Measurements from ENCODE around the gene SH3RF3.

DNA sequence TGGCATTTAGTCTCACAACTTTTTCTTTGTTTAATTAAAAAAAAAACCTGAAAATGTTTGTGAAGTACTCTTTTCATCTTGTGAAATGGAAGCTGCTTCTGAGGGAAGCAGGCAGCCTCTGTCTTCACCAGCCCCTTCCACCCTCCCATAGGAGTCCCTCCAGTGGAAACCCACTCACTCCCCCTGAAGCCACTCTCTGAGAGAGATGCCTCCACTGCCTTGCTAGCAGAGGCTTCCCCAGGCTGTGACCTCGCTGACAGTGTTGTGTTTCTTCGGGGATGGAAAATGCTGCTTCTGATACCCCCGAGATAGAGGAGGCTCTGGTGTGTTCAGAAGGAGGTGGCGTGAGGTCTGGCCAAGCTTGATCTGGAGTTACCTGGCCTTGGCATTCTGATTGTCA lies 59.9 kb downstream of the SH3RF3 start:
- no peak for TF ChIP-seq CTCF (IDR thresholded peaks at IDR 0.05)
- no peak for TF ChIP-seq POLR2A (IDR thresholded peaks at IDR 0.05)
- no peak for TF ChIP-seq POLR2AphosphoS5 (IDR thresholded peaks at IDR 0.05)
